ENCODE measurements around the gene TSEN15. TPM values are rescaled to one million over a fixed set of nuclear protein-coding genes. Genes with fewer than 3 reads are reported as not detected.
"Not testable (repeated sequence)": the region's sequence is repeated elsewhere in the genome, so short reads cannot be mapped to it uniquely, and the experiment has no call there.

The TSEN15 gene
- total RNA-seq, 1 donor from 2014 or later: 29.4 TPM

GRCh38 chr1:184088037-184088436 is 36.5 kb downstream of the TSEN15 start:
- intact Hi-C loops (cut with micrococcal nuclease): no loop called here
- H3K27ac ChIP-seq (replicated peaks): no peak overlapping the region
- H3K4me1 ChIP-seq: peaks cover 7% of the 10 kb centered on the region
- no peaks in the 10 kb centered on the region for H3K36me3 ChIP-seq
- H3K9me3 ChIP-seq (replicated peaks): peaks cover 5% of the 10 kb centered on the region
- TF ChIP-seq CTCF (IDR thresholded peaks at IDR 0.05; ENCODE audit: borderline replicate concordance): no peak
- H3K4me3 ChIP-seq: no peak overlapping the region
- DNase-seq: no peak
- H3K27me3 ChIP-seq (ENCODE audit: low read depth): no peaks in the 10 kb centered on the region

GRCh38 chr1:184093071-184093470 is 41.5 kb downstream of the TSEN15 start:
- Histone ChIP-seq H3K36me3 (no peaks in the 10 kb centered on the region), H3K4me3 (no peak overlapping the region), H3K27ac (replicated peaks) (no peak overlapping the region), H3K4me1 (peaks cover 7% of the 10 kb centered on the region), H3K9me3 (replicated peaks) (no peaks in the 10 kb centered on the region), H3K27me3 (ENCODE audit: low read depth) (no peaks in the 10 kb centered on the region)
- DNase-seq: no peak
- no peak for TF ChIP-seq CTCF (IDR thresholded peaks at IDR 0.05; ENCODE audit: borderline replicate concordance)
- intact Hi-C loops (cut with micrococcal nuclease): no loop called here

GRCh38 chr1:184096005-184096404 is 44.5 kb downstream of the TSEN15 start:
- no peak overlapping the region for H3K27ac ChIP-seq (replicated peaks)
- no peak for DNase-seq
- intact Hi-C loops (cut with micrococcal nuclease): no loop called here

GRCh38 chr1:184096580-184096979 is 45.0 kb downstream of the TSEN15 start:
- H3K27me3 ChIP-seq (ENCODE audit: low read depth); H3K4me3 ChIP-seq; DNase-seq; intact Hi-C loops (cut with micrococcal nuclease); H3K27ac ChIP-seq (replicated peaks); H3K4me1 ChIP-seq; H3K9me3 ChIP-seq (replicated peaks); H3K36me3 ChIP-seq: not testable (repeated sequence)

More at GRCh38 chr1:184096005-184096404, 44.5 kb downstream of the TSEN15 start:
- no peaks in the 10 kb centered on the region for H3K9me3 ChIP-seq (replicated peaks)
- H3K4me3 ChIP-seq: no peak overlapping the region
- H3K4me1 ChIP-seq: peaks cover 7% of the 10 kb centered on the region
- TF ChIP-seq CTCF (IDR thresholded peaks at IDR 0.05; ENCODE audit: borderline replicate concordance): no peak
- no peaks in the 10 kb centered on the region for H3K27me3 ChIP-seq (ENCODE audit: low read depth)
- no peaks in the 10 kb centered on the region for H3K36me3 ChIP-seq

GRCh38 chr1:184101141-184101540 is 49.6 kb downstream of the TSEN15 start:
- TF ChIP-seq CTCF (IDR thresholded peaks at IDR 0.05; ENCODE audit: borderline replicate concordance): no peak
- intact Hi-C loops (cut with micrococcal nuclease): no loop called here

GRCh38 chr1:184101571-184101970 is 50.0 kb downstream of the TSEN15 start:
- H3K27me3 ChIP-seq (ENCODE audit: low read depth): no peaks in the 10 kb centered on the region
- intact Hi-C loops (cut with micrococcal nuclease): no loop called here
- H3K36me3 ChIP-seq: peaks cover 2% of the 10 kb centered on the region
- no peak for DNase-seq
- peaks cover 24% of the 10 kb centered on the region for H3K9me3 ChIP-seq (replicated peaks)
- H3K27ac ChIP-seq (replicated peaks): no peak overlapping the region
- H3K4me1 ChIP-seq: peaks cover 5% of the 10 kb centered on the region
- TF ChIP-seq CTCF (IDR thresholded peaks at IDR 0.05; ENCODE audit: borderline replicate concordance): no peak
- no peak overlapping the region for H3K4me3 ChIP-seq

More at GRCh38 chr1:184101141-184101540, 49.6 kb downstream of the TSEN15 start:
- no peaks in the 10 kb centered on the region for H3K36me3 ChIP-seq
- H3K27ac ChIP-seq (replicated peaks): no peak overlapping the region
- H3K27me3 ChIP-seq (ENCODE audit: low read depth): no peaks in the 10 kb centered on the region
- H3K9me3 ChIP-seq (replicated peaks): peaks cover 20% of the 10 kb centered on the region
- DNase-seq: no peak
- H3K4me3 ChIP-seq: no peak overlapping the region
- H3K4me1 ChIP-seq: peaks cover 5% of the 10 kb centered on the region
